Kidney capillary endothelial cell (primary cell): Measurements from ENCODE around the gene SPRED2.

Source experiments
- DNase-seq: peaks from one replicate; pipeline ENCODE4 v3.0.0-alpha.2; 2018; ENCODE audit warnings: low spot score

Gene SPRED2, protein sequence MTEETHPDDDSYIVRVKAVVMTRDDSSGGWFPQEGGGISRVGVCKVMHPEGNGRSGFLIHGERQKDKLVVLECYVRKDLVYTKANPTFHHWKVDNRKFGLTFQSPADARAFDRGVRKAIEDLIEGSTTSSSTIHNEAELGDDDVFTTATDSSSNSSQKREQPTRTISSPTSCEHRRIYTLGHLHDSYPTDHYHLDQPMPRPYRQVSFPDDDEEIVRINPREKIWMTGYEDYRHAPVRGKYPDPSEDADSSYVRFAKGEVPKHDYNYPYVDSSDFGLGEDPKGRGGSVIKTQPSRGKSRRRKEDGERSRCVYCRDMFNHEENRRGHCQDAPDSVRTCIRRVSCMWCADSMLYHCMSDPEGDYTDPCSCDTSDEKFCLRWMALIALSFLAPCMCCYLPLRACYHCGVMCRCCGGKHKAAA

DNA sequence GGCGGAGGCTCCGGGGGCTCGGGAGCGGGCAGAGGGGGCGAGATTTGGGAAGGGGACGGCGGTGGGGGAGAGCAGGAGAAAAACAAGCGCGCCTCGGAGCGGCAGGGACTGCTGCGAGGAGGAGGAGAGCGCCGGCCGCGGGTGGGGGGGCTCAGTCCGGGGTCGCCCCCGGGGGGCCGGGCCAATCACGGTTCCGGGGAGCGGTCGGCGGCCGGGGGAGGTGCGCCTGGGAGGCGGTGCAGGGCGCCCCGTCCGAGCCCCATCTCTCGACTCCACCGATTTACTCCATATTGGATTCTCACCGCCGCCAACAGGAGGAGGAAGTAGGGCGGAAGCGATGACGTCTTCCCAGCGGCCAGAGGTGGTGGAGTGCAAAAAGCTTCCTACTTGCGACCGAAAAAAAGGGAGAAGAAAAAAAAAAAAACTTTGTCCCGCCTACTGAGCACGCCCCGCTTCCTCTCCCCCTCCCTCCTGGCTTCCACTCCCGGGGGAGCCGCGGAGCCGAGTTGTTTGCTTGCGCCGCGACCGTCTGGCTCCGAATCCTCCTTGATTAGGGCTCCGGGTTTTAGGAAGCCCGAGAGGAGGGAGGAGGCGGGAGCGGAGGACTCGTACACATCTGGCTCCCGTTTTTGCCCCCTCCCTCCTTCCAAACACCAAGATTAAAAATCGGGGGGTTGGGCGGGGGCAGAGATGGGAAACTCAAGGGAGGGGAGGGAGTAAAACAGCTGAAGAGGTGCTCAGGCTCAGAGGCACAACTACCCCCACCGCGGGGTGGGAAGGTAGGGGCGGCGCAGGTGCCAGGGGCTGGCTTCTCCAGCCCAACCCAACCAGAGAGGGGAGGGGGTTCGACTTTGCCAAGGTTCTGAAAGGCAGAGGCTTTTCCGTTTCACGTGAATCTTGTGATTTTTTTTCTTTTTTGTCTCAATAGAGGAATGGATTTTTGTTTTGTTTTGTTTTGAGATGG lies at the start of gene SPRED2:
Gene SPRED2, minus strand, starts transcription at position 373 of the 964 bp plus-strand sequence. CDS start 612 bp downstream, outside the sequence.
- DNase-seq, result peak; percentile 93

DNA sequence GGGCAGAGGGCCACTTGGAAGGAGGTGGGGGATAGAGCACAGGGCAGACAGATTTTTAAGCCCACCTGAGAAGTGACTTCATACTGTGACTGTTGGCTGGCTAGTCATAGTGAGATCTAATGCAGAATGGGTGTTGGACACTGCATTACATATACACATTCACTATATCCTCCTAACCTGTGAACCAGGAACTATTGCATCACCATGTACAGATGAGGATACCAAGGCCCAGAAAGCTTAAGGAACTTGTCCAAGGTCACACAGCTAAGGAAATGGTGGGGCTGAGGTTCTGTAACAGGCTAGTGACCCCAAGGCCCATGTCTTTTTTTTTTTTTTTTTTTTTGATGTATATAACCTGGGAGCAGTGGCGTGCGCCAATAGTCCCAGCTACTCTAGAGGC lies 49.6 kb upstream of the SPRED2 start:
- DNase-seq, result no peak

DNA sequence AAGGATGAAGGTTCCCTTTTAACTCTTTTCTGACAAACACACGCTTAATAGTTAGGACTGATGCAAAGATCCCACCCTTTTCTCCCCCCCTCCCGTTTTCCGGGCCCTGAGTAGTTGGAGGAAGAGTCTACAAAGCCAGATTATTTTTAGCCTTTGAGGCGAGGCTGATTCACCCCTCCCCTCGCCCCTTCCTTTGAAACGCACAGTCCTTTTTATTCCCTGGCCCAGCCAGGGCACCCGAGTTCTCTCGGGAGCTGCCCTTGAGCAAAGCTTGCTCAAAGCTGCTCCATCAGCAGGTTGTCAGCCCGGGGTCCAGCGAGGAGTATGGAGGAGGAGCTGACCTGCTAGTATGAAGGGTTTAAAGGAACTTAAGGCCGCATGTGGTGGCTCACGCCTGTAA lies 47.1 kb upstream of the SPRED2 start:
- DNase-seq, result peak; percentile 57

DNA sequence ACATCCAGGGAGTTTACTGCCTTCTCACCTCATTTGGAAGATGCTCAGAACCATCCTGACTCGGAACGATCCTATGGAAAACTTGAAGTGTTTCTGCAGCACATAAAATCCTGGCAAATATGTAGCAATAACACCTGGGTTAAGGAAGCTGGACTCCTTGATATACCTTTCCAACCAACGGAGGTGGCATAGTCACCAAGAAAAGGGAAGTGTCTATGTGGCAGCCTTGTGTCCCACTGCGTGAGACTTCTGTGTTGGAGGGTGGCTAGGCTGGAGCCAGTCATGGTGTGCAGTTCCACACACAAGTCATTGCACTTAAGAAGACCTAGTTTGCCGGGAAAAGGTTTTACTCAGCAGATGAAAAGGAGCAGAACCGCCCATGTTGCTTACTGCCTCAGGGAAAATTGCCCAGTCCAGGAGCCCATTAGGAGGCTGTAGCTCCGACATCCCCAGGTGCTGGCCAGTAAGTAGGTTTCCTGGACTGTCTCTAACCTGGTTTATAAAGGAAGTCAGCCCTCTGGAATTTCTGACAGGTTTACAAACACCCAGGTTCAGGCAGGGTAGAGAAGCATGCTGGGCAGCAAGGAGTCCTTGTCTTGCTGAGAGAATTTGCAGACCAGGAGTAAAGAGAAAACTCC lies 46.2 kb upstream of the SPRED2 start:
- DNase-seq, result no peak

DNA sequence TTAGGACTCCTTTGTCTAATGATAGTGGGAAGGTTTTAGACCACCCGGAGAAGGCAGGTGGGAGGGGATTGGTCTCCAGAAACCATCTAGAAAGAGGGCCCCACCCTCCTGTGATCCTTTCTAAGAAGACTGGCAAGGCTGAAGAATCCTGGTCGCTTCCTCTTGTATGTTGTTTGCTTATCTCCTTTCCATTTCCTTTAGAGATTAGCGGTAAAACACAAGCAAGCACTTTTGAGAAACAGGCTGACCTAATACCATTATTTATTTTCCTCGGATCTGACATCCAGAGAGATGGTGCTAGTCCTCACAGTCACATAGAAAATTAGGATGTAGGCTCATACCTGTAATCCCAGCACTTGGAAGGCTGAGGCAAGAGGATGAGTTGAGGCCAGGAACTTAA lies 45.2 kb upstream of the SPRED2 start:
- DNase-seq, result no peak

DNA sequence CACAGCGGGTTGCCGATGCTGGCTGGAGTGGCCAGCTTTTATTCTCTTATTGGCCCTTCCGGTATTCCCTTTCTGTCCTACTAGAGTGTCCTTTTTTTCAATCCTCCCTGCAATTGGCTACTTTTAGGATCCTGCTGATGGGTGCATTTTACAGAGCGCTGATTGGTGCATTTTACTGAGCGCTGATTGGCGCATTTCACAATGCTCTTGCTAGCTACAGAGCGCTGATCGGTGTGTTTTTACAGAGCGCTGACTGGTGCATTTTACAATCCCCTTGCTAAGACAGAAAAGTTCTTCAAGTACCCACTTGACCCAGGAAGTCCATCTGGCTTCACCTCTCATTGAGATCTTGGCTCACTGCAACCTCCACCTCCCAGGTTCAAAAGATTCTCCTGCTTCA lies 44.4 kb upstream of the SPRED2 start:
- DNase-seq, result no peak

DNA sequence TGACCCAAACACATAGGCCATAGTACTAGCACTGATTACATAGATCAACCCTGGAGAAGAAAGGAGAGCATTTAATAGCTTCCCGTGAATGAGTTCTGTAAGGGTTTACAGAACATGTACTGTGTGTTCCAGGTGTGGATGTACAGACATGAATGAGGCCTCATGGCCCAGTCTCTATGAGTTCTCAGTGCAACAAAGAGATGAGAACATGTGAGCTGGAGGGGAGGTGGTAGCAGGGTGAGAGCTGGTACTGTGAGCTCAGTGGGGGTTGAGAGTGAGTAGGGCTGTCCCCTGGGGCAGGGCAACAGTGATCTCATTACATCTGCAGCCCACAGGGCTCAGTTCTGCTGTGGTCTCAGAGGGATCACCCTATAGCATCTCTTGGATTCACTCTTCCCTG lies 42.6 kb upstream of the SPRED2 start:
- no peak for DNase-seq

DNA sequence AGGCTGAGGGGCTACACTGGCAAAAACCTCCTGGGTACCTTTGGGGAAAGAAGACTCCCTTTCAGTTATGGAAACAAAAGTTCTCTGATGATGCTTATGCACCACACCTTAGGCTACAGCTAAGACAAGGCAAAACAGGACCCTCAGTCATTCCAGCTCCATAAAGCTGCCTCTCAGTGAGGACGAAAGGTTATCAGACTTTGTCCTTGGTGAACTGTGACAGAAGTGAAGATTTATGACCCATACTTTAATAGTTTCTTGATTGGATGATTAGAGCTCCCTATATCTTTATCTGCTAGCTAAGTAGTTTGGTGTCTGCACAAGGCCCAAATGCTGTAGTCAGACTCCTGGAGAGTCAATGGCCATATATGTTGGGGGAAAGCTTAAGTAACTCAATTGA lies 40.6 kb upstream of the SPRED2 start:
- no peak for DNase-seq

DNA sequence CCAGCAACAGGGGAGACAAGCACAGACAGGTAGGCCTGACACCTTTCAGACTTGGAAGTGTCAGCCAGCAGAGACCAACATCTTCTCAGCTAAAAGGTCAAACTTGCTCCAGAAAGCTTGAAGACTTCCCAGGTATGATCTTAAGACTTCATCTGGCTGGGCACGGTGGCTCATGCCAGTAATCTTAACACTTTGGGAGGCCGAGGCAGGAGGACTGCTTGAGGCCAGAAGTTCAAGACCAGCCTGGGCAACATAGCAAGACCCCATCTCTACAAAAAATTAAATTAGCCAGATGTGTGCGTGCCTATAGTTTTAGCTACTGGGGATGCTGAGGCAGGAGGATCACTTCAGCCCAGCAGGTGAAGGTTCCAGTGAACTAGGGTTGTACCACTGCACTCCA lies 39.0 kb upstream of the SPRED2 start:
- no peak for DNase-seq

DNA sequence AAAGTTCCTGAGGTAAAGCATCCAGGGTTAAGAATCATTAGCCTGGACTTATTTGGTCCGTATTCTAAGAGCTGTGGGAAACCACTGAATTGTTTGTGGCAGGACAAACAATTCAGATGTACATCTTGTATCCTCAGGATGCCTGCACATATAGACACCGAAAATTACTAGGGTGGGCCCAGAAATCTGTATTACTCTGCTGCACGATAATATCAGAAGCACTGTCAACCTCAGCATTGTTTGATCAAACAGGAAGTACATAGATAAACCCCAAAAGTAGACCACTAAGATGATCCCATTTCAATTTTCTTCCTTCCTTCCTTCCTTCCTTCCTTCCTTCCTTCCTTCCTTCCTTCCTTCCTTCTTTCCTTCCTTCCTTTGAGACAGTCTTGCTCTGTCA lies 34.2 kb upstream of the SPRED2 start:
- DNase-seq, result no peak

DNA sequence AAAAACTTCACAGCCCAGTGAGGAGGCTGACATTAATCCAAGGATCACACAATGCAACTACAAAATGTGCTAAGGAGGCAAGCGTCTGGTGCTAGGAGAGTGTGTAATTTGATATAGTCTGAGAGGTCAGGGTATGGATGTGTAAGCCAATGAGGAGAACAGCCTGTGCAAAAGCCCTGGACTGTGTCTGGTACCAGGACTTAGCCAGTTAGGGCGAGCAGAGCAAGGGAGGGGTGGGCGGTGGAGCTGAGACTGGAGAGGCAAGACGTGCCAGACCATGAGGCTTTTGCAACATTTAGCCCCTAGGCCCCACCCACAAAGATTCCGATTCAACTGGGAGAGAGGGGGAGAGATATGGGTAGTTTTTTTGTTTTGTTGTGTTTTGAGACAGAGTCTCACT lies 33.5 kb upstream of the SPRED2 start:
- DNase-seq, result no peak

DNA sequence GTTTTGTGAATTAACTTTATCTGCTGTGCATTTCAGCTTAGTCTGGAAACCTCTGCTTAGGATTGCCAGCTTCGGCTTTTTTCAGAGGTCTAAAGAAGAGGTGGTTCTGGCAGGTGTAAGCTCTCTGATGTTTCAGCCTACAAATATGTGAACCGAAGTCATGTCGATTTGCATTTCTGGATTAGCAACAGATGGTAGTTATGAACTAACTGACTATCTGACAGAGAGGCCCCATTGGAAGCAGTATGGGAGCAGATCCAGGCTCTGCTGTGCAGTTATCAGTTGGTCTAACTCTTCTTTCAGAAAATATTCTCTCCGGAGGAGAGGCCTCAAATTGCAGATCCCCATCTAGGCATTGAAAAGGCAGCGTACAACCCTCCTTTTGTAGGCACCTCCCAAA lies 32.7 kb upstream of the SPRED2 start:
- no peak for DNase-seq

DNA sequence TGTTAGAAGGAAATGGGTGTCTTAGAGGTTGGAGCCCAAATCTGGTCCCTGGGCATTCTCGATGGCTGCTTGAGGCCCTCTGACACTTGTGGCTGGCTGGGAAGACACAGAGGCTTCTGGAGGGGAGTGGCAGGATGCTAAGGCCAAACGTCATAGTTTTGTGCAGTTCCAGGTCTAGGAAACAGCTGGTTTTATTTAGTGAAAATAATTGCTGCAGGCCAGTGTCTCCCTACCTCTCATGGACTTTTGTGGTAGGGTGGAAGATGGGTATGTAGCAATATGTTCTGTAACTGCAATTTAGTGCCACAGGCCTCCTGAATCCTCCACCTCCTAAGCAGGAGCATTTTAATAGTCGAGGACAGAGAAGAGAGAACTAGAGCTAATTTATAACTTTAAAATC lies 32.2 kb upstream of the SPRED2 start:
- no peak for DNase-seq

DNA sequence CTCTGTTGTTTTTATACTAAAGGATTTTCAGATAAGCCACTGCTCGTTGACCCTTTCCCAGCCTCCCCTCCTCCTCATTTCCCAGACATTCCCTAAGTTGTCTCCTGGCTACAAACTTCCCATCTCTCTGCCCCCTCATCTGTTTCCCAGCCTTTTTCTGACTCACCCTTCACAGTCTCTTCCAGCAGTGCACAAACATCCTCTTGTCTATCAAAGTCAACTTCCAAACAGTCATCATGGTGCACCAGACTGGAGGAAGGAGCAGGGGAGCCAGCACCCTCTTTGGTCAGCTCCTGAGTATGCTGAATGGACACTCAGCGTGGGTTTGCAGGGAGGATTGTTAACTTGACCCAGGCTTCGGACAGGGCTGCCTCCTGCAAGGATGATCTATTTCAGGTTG lies 26.6 kb upstream of the SPRED2 start:
- DNase-seq, result peak; percentile 66

DNA sequence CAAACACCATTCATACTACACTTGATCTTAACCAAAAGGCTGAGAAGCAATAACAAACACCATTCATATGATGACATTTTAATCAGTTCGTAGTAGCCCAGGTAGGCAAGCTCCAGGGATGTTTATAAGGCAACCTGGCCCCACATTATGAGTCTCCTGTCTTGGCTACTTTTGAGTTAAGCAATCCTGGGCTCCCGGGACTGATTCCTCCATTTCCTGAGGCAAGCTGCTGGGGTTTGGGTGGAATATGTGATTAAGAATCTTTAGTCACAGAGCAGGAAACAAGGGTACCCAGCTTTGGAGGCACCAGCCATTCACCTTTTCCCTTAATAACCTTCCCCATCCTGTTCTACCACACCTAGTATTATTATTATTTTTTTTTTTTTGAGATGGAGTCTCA lies 24.5 kb upstream of the SPRED2 start:
- DNase-seq, result no peak

DNA sequence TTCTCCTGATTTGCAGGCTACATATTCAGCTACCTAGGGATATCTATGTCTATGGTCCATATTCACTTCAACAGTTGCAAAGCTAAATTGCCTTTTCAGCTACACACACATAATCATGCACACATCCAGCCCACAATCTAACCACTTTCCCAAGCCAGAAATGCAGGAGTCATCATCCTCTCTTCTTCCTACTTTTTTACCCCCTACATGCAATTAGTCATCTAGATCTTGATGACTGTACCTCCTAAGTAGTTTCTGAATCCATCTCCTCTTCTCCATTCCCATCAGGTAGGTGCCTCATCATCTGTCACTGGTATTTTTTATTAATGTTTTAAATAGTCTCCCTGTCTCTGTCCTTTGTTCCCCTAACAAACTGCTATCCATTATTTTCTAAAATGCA lies 23.7 kb upstream of the SPRED2 start:
- peak; percentile 14 for DNase-seq

DNA sequence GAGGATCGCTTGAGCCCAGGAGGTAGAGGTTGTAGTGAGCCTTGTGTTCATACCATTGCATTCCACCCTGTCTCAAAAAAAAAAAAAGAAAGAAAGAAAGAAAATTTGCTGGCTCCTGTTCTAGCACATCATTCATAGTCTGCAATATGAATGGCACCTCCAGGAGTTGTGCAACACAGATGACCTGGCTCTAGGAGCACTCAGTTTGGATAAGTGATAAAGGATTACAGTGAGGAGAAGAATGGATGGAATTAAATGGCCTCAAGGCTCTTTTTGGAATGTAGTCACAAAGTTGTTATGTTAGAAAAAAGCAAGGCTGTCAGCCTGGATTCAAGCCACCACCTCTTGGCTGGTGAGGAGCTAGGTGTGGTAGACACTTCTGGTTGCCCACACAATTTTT lies 21.5 kb upstream of the SPRED2 start:
- DNase-seq, result no peak

DNA sequence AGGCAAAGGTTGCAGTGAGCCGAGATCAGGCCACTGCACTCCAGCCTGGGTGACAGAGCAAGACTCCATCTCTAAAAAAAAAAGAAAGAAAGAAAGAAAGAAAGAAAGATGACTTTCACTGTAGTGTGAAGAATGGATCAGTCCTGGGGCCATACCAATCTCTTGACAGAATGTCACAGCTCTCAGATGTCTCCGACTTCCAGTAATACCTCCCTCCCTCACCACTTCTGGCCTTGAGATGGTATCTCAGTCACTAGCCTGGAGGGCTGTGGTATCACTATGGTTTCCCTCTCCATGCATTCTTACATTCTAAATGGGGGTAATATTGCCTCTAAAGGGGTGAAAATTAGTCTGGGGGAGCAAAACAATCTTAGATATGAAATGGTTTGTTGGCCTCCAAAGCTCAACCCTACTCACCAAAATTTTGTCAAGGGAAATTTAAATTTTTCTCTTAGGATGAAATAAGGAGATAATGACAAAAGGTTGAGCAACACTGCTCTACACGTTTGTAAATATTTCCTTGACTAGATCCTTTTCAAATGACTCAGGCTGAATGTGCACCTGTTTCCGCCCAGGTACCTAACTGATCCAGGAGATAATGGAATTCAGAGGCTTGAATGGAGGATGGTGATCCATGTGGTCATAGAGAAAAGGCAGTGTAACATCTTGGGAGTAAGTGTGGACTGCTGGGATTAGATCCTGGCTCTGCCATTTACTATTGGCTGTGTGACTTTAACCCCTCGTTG lies 19.9 kb upstream of the SPRED2 start:
- no peak for DNase-seq

DNA sequence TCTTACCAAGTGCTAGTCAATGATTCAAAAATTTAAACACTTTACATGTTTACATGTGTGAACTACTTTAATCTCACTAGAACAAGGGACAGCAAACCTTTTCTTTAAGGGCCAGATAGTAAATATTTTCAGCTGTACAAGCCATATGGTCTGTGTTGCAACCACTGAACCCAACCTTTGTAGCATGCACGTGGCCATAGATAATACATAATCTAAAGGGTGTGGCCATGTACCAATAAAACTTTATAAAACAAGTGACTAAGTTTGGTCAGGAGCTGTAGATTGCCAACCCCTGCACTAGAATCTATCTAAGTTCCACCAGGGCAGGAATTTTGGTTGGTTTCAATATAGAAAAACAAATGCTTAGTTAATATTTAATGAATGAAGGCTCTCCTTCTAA lies 18.4 kb upstream of the SPRED2 start:
- no peak for DNase-seq

DNA sequence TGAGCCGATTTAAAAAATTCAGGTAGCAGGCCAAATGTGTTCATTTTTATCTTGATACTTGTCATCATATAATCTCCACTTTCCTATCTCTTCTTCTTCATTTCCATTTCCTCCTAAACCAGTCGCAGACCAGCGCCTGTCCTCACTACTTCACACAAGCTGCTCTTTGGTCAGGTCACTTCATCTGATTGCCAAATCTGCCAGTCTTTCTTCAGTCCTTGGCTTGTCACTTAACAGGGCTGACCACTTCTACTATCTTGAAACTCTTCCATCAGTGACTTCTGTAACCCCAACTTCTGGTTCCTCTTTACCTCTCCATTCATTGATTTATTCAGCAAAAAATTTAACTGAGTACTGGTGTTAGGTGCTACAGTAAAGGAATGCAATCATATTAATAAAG lies 18.0 kb upstream of the SPRED2 start:
- no peak for DNase-seq

DNA sequence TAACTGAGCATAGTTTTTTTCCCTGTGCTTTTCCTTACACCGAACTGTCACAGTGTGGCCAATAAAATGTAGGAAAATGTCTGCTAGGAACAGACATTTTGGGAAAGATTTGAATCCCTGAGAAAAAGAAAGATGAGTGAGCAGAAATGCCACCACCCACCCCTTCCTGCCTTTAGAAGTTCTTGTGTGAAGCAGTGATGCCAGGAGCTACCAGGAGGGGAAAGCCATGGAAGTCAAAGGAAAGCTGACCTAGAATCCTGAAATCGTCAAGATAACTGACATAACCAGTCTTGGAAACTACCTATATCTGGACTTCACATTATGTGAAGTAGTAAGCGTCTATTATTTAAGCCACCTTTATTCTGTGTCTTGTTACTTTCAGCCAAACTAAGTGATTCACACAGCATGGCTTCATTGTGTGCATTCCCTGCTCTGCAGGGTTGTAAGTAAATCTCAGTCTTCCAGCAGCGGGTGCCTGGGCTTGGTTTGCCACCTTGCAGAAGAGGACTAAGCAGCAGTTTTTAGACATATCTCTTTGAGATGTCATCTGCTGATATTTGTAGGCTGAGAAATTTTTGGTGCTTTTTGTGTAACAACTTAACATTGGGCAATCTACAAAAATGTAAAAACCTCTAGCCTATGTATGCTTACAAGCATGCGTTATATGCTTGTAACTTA lies 11.2 kb upstream of the SPRED2 start:
- DNase-seq, result no peak
